Fibroblast of pulmonary artery (primary cell): ENCODE data around the gene SELENOS.

Source experiments
- DNase-seq: peaks from one replicate; pipeline ENCODE4 v3.0.0-alpha.2; 2010; ENCODE audit warnings: low read depth
- H3K4me3 ChIP-seq: replicated peaks from 2 replicates; pipeline ENCODE4 v1.5.1; 2011; ENCODE audit warnings: low read depth, mild to moderate bottlenecking, control low read depth, low read length, moderate library complexity
- TF ChIP-seq, protein P1 (sequence below): IDR thresholded peaks from 2 replicates; pipeline ENCODE4 v1.5.1; 2011; ENCODE audit warnings: mild to moderate bottlenecking, control low read depth, low read length, inconsistent platforms; ENCODE audit errors: missing control alignments

SELENOS gene

DNA sequence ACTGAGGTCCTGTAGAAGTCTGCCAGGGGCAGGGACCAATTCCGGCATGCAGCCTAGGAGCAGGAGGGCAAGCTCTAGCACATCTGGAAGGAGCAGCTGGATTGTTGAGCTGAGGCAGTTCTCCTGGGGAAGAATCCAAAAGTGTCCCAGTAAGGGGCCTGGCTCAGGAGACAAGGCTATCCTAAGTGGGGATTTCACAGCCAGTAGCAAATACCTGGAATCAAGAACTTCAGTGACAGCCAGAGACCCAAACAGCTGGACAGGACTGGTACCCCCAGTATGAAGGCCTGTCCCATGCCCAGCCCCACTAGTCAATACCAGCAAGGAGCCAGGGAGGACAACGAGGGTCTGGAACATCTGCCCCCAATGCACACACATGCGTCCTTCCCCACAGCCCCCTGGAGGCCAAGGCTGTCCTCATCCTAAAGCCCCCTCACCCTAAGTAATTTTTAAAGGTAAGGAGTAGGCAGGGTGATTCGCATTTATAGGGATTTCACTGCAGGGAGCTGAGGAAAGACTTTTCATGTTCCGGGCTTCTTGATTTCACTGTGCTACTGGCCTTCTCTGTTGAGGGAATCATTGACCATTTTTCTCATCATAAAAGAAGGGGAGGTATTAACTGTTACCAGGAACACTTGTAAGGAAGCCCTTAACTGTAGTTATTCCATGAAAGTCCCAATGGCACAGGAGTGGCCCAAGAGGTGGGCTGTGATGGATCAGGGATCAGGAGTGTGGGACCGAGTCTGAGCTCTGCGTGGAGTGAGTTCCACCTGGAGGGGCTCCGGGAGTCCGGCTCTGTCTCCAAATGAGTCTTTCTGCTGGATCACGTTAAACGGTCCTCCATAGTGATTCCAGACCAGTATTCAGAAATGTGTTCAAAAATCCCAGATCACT, 22.9 kb downstream of the SELENOS start:
- TF ChIP-seq, protein P1, sequence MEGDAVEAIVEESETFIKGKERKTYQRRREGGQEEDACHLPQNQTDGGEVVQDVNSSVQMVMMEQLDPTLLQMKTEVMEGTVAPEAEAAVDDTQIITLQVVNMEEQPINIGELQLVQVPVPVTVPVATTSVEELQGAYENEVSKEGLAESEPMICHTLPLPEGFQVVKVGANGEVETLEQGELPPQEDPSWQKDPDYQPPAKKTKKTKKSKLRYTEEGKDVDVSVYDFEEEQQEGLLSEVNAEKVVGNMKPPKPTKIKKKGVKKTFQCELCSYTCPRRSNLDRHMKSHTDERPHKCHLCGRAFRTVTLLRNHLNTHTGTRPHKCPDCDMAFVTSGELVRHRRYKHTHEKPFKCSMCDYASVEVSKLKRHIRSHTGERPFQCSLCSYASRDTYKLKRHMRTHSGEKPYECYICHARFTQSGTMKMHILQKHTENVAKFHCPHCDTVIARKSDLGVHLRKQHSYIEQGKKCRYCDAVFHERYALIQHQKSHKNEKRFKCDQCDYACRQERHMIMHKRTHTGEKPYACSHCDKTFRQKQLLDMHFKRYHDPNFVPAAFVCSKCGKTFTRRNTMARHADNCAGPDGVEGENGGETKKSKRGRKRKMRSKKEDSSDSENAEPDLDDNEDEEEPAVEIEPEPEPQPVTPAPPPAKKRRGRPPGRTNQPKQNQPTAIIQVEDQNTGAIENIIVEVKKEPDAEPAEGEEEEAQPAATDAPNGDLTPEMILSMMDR, result no peak
- no peak for DNase-seq
- no peak overlapping the region for H3K4me3 ChIP-seq

DNA sequence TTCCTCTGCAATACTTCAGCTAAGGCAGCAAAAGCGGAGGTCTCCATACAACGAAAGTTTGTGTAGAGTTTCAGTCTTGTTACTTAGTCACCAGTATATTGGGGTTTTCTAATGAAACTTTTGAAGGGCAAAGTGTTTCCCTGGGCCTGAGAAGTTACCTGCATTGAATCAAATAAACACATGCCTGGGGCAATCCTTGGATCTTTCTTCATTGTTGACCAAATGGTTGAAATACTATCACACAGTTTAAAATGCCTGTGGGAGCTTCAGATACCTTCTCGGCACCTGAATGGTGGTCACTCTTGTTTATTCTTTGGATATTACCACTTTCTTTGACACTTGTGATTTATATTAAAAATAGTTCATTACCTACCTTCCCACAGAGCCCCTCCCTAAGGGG, 24.4 kb downstream of the SELENOS start:
- H3K4me3 ChIP-seq, result peak overlapping the region; percentile 91
- no peak for DNase-seq
- TF ChIP-seq, protein P1, result no peak

DNA sequence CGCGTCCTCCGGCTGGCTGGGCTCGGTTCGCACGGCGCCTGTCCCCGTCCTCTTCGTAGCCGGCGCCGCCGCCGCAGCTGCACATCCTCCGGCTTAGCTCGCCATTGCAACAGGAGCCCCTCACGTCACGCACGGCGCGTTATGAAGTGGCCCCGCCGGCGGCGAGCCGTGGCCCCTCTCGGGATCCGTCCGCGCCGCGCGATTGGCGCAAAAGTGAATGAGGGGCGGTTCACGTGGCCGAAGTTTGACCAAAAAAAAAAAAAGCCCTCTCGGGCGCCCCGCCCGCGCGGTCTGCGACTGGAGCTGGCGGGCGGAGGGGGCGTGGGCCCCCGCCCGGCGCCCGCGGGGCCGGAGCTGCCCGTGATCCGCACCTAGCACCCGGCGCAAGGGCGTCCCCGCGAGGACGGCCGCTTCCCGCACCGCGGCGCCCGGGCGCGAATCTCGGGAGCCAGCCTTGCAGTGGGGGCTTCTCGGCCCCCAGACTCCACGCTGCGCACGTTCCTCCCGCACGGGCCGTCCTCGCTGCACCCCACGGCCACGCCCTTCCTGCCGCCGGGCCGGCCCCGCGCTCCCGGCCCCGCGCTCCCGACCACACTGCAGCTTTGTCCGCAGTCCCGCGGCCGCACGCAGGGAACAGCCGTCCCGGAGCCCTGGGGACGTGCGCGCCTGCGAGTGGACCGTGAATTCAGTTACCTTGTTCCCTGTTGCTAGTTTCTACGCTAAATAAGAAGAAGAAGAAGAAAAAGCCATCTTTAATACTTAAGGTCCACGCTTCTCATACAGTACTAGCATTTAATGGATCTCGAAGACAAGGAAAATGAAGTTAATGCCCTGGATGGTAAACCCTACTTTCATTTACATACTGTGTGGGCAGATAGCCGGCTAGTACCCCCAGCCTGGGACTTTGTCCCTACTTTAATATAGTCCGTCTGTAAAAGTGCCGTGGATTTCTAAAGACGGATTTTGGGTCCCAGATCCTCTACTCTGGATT, 25.2 kb downstream of the SELENOS start, which contains the start of gene CHSY1:
TSS of gene CHSY1 (minus strand) at position 219 of the 991 bp plus-strand sequence. CDS start 592 bp downstream, outside the sequence.
- peak within 1 kb of the TSS; percentile 91 for H3K4me3 ChIP-seq
- TF ChIP-seq, protein P1, result no peak
- peak; percentile 96 for DNase-seq

DNA sequence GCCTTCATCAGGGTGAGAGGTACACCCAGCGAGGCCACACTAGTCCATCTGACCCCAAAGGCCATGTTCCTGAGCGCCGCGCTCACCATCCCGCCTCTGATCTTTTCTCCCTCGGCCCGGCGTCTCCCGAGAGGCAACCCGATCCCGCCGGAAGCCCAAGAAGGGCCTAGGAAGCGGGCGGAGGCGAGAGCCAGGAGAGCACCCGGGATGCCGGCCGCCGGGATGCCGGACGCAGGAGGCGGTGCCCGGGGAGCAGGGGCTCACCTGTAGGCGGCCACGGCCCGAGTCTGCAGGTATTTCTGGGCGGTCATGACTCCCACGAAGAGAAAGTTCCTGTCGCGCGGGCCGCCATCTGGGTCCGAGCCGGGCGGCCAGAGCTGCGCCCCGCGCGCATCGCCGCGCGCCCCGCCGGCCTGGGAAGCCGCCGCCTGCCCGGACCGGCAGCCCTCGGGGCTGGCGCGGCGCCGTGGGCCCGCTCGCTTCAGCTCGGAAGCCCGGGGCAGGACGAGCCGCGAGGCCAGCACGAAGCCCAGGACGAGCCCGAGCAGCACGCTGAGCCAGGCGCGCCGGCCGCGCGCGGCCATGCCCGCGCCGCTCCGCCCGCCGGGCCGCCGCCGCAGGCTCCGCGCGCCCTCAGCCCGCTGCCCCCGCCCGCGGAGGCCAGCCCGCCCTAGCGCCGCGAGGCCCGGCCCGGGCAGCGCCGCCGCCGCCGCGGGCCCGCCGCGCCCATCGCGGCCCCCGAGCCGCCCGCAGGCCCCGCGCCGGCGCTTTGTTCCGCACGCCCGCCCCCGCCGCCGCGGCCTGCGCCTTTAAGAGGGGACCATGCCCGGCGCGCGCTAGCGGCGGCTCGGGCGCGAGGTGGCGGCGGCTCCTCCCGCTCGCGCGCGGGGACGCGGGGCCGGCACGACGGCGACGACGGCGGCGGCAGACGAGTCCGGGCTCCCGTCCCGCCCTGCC, 26.1 kb downstream of the SELENOS start:
- no peak for DNase-seq
- TF ChIP-seq, protein P1, result no peak
- peak overlapping the region; percentile 91 for H3K4me3 ChIP-seq

DNA sequence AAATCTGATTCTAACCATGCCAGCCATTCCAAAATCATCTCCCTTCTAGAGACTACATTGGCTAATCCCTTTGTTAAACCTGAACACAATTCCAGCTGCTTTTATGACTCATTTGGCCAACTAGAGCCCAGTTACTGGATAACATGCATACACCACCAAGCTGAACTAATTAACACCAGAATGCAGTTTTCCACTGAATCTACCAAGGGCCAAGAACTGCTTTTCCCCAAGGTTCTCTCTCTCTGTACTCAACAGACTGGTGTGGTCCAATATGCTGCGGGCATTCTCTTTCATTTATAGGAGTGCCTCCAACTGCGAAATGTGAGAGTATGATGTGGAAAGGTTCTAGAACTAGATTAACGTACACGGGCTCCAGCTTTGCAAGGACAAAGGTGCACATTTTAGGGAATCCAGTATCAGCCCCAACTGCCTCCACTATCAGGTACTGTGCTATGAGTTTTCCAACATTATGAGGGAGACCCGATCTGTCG, 26.9 kb downstream of the SELENOS start:
- DNase-seq, result peak; percentile 77
- TF ChIP-seq, protein P1, result no peak
- peak overlapping the region; percentile 91 for H3K4me3 ChIP-seq

DNA sequence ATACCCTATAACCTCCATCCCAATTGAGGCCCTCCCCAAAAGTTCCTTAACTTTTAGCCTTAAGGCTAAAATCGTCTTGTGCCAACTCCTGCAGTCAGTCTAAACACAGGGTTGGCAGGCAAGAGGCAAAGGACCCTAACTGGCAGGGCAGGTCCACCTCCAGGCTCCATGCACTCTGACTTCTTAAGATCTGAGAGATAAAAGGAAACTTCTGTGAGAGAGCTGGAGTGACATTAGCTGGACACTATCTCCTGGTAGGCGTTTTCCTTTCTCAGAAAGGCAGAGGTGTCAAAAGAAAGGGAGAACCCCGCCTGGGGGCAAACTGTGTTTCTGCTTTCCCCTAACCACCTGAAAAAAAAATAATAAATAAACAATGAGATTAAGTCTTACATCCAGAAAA, 29.0 kb downstream of the SELENOS start:
- DNase-seq, result no peak
- H3K4me3 ChIP-seq, result no peak overlapping the region
- TF ChIP-seq, protein P1, result no peak
